ENCODE results near the gene HINFP. TPM values are rescaled to one million over a fixed set of nuclear protein-coding genes. Genes with fewer than 3 reads are reported as not detected.

The HINFP gene
- total and polyA plus RNA-seq, 9 of the 15 experiments (the other 6 are each of a cell fraction or from before 2014, with no cell fraction given): 13.8 to 34.1 (median 22.5) TPM

DNA sequence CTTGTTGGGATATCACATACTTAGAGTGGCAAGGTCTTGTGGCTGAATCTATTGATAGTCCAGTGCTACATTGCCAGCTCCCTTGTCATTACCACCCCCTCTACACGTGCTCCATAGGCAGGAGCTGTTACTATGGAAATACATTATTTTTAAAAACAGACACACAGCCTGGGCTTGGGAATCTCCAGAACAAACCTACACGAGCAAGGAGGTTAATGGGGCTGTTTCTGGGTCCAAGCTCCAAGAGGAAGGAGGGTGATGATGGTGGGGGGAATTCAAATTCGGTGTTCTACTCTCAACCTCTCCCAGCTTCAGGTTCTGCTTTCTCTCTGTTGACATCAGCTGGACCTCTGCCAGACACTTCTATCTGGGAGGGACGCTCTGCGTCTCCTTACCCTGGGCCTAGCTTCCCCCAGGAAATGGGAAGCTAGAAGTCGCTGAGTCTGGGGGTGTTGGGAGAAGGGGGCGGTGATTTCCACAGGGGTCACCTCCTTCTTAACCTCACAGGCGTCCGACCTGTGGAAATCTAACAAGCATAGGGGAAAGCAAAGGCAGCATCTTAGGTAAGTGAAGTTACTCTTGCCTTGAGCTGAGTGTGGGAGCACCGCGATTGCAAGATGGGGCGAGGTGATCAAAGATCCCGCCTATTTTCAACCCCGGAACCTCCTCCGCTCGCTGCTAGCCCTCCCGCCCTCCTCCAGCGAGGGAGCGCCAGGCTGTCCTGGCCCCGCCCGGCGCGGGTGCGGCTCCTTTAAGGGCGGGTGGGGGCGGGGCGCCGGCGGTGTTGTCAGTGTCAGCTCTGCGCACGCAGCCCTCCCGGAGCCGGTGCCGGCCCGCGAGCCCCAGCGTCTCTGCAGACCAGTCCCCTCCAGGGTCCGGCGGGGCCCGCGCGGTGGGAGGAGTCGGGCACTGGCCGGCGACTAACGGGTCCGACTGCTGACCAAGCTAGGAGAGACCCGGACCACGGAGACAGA is 14.5 kb upstream of the HINFP start, which contains the start of gene C2CD2L (continued):
- TF ChIP-seq THRA (IDR thresholded peaks at IDR 0.05): no peak
- no peak for TF ChIP-seq RUNX1 (IDR thresholded peaks at IDR 0.05; ENCODE audit: low read depth)
- no peak for TF ChIP-seq STAT5B (CRISPR knock-in tag; IDR thresholded peaks at IDR 0.05)
- TF ChIP-seq NR3C1 (CRISPR knock-in tag; IDR thresholded peaks at IDR 0.05): no peak
- TF ChIP-seq XRCC5 (IDR thresholded peaks at IDR 0.05; ENCODE audit: low read depth, low read length): 0 out of 2 replicates have a peak, but pooled peaks have one; percentile 29
- no peak for TF ChIP-seq SREBF2 (CRISPR knock-in tag; IDR thresholded peaks at IDR 0.05)
- no peak for TF ChIP-seq KLF16 (IDR thresholded peaks at IDR 0.05)
- TF ChIP-seq, protein P1, sequence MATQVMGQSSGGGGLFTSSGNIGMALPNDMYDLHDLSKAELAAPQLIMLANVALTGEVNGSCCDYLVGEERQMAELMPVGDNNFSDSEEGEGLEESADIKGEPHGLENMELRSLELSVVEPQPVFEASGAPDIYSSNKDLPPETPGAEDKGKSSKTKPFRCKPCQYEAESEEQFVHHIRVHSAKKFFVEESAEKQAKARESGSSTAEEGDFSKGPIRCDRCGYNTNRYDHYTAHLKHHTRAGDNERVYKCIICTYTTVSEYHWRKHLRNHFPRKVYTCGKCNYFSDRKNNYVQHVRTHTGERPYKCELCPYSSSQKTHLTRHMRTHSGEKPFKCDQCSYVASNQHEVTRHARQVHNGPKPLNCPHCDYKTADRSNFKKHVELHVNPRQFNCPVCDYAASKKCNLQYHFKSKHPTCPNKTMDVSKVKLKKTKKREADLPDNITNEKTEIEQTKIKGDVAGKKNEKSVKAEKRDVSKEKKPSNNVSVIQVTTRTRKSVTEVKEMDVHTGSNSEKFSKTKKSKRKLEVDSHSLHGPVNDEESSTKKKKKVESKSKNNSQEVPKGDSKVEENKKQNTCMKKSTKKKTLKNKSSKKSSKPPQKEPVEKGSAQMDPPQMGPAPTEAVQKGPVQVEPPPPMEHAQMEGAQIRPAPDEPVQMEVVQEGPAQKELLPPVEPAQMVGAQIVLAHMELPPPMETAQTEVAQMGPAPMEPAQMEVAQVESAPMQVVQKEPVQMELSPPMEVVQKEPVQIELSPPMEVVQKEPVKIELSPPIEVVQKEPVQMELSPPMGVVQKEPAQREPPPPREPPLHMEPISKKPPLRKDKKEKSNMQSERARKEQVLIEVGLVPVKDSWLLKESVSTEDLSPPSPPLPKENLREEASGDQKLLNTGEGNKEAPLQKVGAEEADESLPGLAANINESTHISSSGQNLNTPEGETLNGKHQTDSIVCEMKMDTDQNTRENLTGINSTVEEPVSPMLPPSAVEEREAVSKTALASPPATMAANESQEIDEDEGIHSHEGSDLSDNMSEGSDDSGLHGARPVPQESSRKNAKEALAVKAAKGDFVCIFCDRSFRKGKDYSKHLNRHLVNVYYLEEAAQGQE (IDR thresholded peaks at IDR 0.05; ENCODE audit: borderline replicate concordance): no peak
- TF ChIP-seq, protein P1 (CRISPR knock-in tag; IDR thresholded peaks at IDR 0.05; ENCODE audit: low read depth): no peak
- TF ChIP-seq SETDB1 (IDR thresholded peaks at IDR 0.05; ENCODE audit: low read length): no peak
- TF ChIP-seq MXD1 (CRISPR knock-in tag; IDR thresholded peaks at IDR 0.05; ENCODE audit: borderline replicate concordance, poor library complexity, severe bottlenecking): no peak
- TF ChIP-seq, protein P2, sequence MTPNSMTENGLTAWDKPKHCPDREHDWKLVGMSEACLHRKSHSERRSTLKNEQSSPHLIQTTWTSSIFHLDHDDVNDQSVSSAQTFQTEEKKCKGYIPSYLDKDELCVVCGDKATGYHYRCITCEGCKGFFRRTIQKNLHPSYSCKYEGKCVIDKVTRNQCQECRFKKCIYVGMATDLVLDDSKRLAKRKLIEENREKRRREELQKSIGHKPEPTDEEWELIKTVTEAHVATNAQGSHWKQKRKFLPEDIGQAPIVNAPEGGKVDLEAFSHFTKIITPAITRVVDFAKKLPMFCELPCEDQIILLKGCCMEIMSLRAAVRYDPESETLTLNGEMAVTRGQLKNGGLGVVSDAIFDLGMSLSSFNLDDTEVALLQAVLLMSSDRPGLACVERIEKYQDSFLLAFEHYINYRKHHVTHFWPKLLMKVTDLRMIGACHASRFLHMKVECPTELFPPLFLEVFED (CRISPR knock-in tag; conservative IDR thresholded peaks at IDR 0.05): no peak
- peak; percentile 91 for TF ChIP-seq NBN (IDR thresholded peaks at IDR 0.05; ENCODE audit: low read depth)
